Right lobe of liver (tissue), 6 donors: ENCODE measurements around the gene PLD5. TPM values are rescaled to one million over a fixed set of nuclear protein-coding genes. Genes with fewer than 3 reads are reported as not detected.

Experiments used
- ATAC-seq, 4 donors: fragments of 200-7000 bp; cut with Tn5 transposase; one replicate each; pipeline ENCODE4 v1.9.1; 2020; ENCODE audit warnings: mild to moderate bottlenecking in 4 of 4, moderate library complexity in 4 of 4
- DNase-seq, 3 donors: peaks; one replicate each; pipeline ENCODE4 v3.0.0-alpha.2; 2020
- H3K27ac ChIP-seq, 3 donors: fragments of 200-600 bp; one replicate each; pipeline ENCODE4 v1.8.0; 2022
- H3K27me3 ChIP-seq, 2 donors: fragments of 200-600 bp; one replicate each; pipeline ENCODE4 v1.8.0; 2022
- H3K36me3 ChIP-seq, 4 donors: fragments of 200-600 bp; sonication (generic) in 1 of 4; one replicate each; pipeline versions ENCODE4 v1.5.1 to v1.8.0; 2017 to 2022; ENCODE audit warnings: control low read depth in 1 of 4
- H3K4me1 ChIP-seq, 4 donors: fragments of 200-600 bp; sonication (generic) in 1 of 4; one replicate each; pipeline versions ENCODE4 v1.5.1 to v1.8.0; 2017 to 2022; ENCODE audit warnings: control low read depth in 1 of 4
- H3K4me3 ChIP-seq, 3 donors: fragments of 200-600 bp; one replicate each; pipeline ENCODE4 v1.8.0; 2022
- H3K9me3 ChIP-seq, 4 donors: fragments of 200-600 bp; sonication (generic) in 1 of 4; one replicate each; pipeline versions ENCODE4 v1.5.1 to v1.8.0; 2017 to 2022; ENCODE audit warnings: control low read depth in 1 of 4
- POLR2A ChIP-seq: fragments of 450-650 bp; IDR thresholded peaks from one replicate; pipeline ENCODE4 v1.6.1; 2017; ENCODE audit warnings: antibody characterized with exemption, mild to moderate bottlenecking
- WGBS: methylation state at CpG from one replicate; pipeline ENCODE4 v1.1.6; 2018; ENCODE audit warnings: low coverage, low lambda C conversion rate; ENCODE audit not compliant: insufficient coverage; ENCODE audit errors: missing lambda C conversion rate; 5-methylcytosine and 5-hydroxymethylcytosine counted together
- intact Hi-C, 2 donors: fragments of 100-400 bp; cut with DNase I; formaldehyde crosslinking; loops; one replicate each; pipeline versions ENCODE4 v1.11.2 to v1.14.1; 2022
- total RNA-seq, 6 experiments: library from RNA; depleted of rRNA in 2 of 6; stranded (reverse); fragments of >200 nt in 2 of 6; fragmentation: NEBNext Ultra II Directional in 3 of 6; extraction: Animal tissue kit (Norgen Biotek cat#: 25700) in 3 of 6; gene quantifications; one replicate each; pipeline versions ENCODE4 v1.1.0 to v1.2.4, GENCODE V29; 2016 to 2023
- TF ChIP-seq, protein P1 (sequence below), 4 donors: fragments of 200-600 bp in 3 of 4; fragments of 450-650 bp in 1 of 4; IDR thresholded peaks; one replicate each; pipeline versions ENCODE4 v1.5.1 to v1.8.0; 2016 to 2022; ENCODE audit warnings: antibody characterized with exemption in 4 of 4, mild to moderate bottlenecking in 2 of 4
- donor health status: DM: no; HTN: yes; CAD: no.
- donor health status: DM: no; HTN: no; CAD: no.
- donor health status: DM: no; HTN: no; CAD: no.
- donor health status: DM: no; HTN: yes; CAD: no.
- donor health status: DM: no; HTN: yes; CAD: no.

PLD5 gene
- total RNA-seq, 6 experiments from 2014 or later, result 0.07 to 0.26 (median 0.15) TPM; not detected in 3

- H3K4me3 ChIP-seq, result no peak overlapping the region
- DNase-seq, result no peak
- TF ChIP-seq, protein P1, sequence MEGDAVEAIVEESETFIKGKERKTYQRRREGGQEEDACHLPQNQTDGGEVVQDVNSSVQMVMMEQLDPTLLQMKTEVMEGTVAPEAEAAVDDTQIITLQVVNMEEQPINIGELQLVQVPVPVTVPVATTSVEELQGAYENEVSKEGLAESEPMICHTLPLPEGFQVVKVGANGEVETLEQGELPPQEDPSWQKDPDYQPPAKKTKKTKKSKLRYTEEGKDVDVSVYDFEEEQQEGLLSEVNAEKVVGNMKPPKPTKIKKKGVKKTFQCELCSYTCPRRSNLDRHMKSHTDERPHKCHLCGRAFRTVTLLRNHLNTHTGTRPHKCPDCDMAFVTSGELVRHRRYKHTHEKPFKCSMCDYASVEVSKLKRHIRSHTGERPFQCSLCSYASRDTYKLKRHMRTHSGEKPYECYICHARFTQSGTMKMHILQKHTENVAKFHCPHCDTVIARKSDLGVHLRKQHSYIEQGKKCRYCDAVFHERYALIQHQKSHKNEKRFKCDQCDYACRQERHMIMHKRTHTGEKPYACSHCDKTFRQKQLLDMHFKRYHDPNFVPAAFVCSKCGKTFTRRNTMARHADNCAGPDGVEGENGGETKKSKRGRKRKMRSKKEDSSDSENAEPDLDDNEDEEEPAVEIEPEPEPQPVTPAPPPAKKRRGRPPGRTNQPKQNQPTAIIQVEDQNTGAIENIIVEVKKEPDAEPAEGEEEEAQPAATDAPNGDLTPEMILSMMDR (IDR thresholded peaks at IDR 0.05), result no peak
- TF ChIP-seq POLR2A, result no peak
- H3K36me3 ChIP-seq, result no peaks in the 10 kb centered on the region
- WGBS, result 62% methylated on average over 9 of the region's 9 CpGs
- H3K27me3 ChIP-seq, result no peaks in the 10 kb centered on the region
- no peaks in the 10 kb centered on the region for H3K9me3 ChIP-seq
- intact Hi-C loops, result no loop called here
- H3K27ac ChIP-seq, result no peak overlapping the region
- H3K4me1 ChIP-seq, result no peaks in the 10 kb centered on the region
- ATAC-seq, result no peak
These were observed 326.3 kb downstream of the PLD5 start for GRCh38 chr1:242197907-242198820.

GRCh38 chr1:242196914-242197313 lies 327.6 kb downstream of the PLD5 start:
- H3K36me3 ChIP-seq, result no peaks in the 10 kb centered on the region
- intact Hi-C loops, result no loop called here
- H3K4me3 ChIP-seq, result no peak overlapping the region
- no peaks in the 10 kb centered on the region for H3K9me3 ChIP-seq
- no peak for TF ChIP-seq POLR2A
- TF ChIP-seq, protein P1 (IDR thresholded peaks at IDR 0.05), result no peak
- H3K4me1 ChIP-seq, result no peaks in the 10 kb centered on the region
- no peak for DNase-seq
- H3K27me3 ChIP-seq, result no peaks in the 10 kb centered on the region
- no peak for ATAC-seq
- no peak overlapping the region for H3K27ac ChIP-seq
- 11% methylated on average over 1 of the region's 5 CpGs for WGBS

GRCh38 chr1:242196101-242196500 lies 328.4 kb downstream of the PLD5 start:
- DNase-seq (no peak), ATAC-seq (no peak)
- no peaks in the 10 kb centered on the region for H3K27me3 ChIP-seq
- intact Hi-C loops, result no loop called here
- no peaks in the 10 kb centered on the region for H3K9me3 ChIP-seq
- WGBS, result 66% methylated on average over 7 of the region's 7 CpGs
- TF ChIP-seq, protein P1 (IDR thresholded peaks at IDR 0.05), result no peak
- no peak for TF ChIP-seq POLR2A
- no peak overlapping the region for H3K4me3 ChIP-seq
- H3K4me1 ChIP-seq, result no peaks in the 10 kb centered on the region
- no peak overlapping the region for H3K27ac ChIP-seq
- H3K36me3 ChIP-seq, result no peaks in the 10 kb centered on the region

GRCh38 chr1:242189591-242189990 lies 334.9 kb downstream of the PLD5 start:
- H3K27ac ChIP-seq, result no peak overlapping the region
- ATAC-seq (peak in 1 of 4 donors; percentile 34), DNase-seq (no peak)
- TF ChIP-seq, protein P1 (IDR thresholded peaks at IDR 0.05), result no peak
- TF ChIP-seq POLR2A, result no peak
- no peaks in the 10 kb centered on the region for H3K27me3 ChIP-seq
- H3K4me1 ChIP-seq, result no peaks in the 10 kb centered on the region
- no peak overlapping the region for H3K4me3 ChIP-seq
- intact Hi-C loops, result no loop called here
- H3K9me3 ChIP-seq, result no peaks in the 10 kb centered on the region
- no peaks in the 10 kb centered on the region for H3K36me3 ChIP-seq
- 56% methylated on average over 2 of the region's 2 CpGs for WGBS
